ENCODE results near the gene IER5. TPM values are rescaled to one million over a fixed set of nuclear protein-coding genes. Genes with fewer than 3 reads are reported as not detected.

Gene IER5
- total RNA-seq, 1 experiment from 2014 or later: 20.4 TPM

DNA sequence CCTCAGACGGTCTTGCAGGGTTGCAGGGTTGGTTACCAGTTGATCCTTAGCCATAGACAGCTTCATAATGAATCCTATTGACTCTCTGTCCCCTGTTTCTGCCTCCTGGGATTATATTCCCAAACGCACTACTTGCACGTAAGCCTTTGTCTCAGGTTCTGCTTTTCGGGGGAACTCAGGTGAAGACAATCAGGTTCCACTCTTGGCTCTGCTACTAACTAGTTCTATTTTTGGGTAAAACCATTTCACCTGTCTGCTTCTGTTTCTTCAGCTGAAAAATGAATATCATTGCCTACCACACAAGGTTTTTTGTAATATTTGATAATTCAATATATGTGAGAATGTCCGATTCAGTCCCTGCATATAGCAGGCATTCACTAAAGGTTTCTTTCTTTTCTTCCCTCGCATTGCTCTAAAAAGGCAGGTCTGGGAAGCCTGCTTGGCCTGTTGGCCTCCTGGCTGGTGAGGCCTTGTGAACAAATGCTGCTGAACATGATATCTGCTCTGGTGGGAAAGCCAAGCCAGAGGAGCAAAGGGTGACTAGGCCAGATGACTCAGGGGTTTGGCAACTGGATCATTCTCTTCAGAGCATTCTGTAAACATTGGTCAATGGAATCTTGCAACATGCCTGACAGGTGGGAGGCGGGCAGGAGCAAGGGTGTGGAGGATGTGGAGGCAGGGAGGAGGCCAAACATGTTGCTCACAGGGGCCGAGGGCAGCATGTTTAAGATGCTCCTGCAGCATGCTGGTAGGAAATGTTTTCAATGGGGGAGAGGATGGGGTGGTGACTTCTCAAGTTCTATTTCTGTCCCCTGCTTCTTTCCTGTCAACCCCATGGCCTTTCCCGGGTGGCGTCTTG lies 23.8 kb downstream of the IER5 start:
- ChIA-PET POLR2A (no interaction called here), CTCF (no interaction called here)
- H3K27me3 ChIP-seq (ENCODE audit: control insufficient read depth, insufficient read depth, low read length): no peaks in the 10 kb centered on the region
- DNase-seq (ENCODE audit: low read depth, low spot score) (peak; percentile 97), ATAC-seq (peak; percentile 89)
- no peaks in the 10 kb centered on the region for H3K9me3 ChIP-seq (ENCODE audit: control insufficient read depth, insufficient read depth, low read depth, low read length)
- in situ Hi-C loops (cut with HindIII; ENCODE audit: low pct_unique_long_range_greater_than_20kb, low sequenced_read_pairs) (no loop called here), intact Hi-C loops (cut with micrococcal nuclease; ENCODE audit: unreplicated experiment) (no loop called here)
- H3K27ac ChIP-seq (ENCODE audit: low read length): peak overlapping the region; percentile 78
- peaks cover 55% of the 10 kb centered on the region for H3K4me1 ChIP-seq (ENCODE audit: control insufficient read depth, insufficient read depth, low read length)
- TF ChIP-seq POLR2AphosphoS5 (IDR thresholded peaks at IDR 0.05; ENCODE audit: low read depth, low read length): peak; percentile 80; the same call in 1 of the 2 replicates
- peak; percentile 70; the same call in 1 of the 2 replicates for TF ChIP-seq SIN3A (IDR thresholded peaks at IDR 0.05; ENCODE audit: borderline replicate concordance, insufficient read depth, low read depth, low read length)
- TF ChIP-seq, protein P1, sequence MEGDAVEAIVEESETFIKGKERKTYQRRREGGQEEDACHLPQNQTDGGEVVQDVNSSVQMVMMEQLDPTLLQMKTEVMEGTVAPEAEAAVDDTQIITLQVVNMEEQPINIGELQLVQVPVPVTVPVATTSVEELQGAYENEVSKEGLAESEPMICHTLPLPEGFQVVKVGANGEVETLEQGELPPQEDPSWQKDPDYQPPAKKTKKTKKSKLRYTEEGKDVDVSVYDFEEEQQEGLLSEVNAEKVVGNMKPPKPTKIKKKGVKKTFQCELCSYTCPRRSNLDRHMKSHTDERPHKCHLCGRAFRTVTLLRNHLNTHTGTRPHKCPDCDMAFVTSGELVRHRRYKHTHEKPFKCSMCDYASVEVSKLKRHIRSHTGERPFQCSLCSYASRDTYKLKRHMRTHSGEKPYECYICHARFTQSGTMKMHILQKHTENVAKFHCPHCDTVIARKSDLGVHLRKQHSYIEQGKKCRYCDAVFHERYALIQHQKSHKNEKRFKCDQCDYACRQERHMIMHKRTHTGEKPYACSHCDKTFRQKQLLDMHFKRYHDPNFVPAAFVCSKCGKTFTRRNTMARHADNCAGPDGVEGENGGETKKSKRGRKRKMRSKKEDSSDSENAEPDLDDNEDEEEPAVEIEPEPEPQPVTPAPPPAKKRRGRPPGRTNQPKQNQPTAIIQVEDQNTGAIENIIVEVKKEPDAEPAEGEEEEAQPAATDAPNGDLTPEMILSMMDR (IDR thresholded peaks at IDR 0.05): no peak
- BruUV-seq (replicated peaks): no TSS peak
- no peak overlapping the region for H3K4me3 ChIP-seq (ENCODE audit: low read depth in 2 of 2, low read length in 2 of 2)
- no peaks in the 10 kb centered on the region for H3K36me3 ChIP-seq (ENCODE audit: control insufficient read depth, insufficient read depth, low read length)

DNA sequence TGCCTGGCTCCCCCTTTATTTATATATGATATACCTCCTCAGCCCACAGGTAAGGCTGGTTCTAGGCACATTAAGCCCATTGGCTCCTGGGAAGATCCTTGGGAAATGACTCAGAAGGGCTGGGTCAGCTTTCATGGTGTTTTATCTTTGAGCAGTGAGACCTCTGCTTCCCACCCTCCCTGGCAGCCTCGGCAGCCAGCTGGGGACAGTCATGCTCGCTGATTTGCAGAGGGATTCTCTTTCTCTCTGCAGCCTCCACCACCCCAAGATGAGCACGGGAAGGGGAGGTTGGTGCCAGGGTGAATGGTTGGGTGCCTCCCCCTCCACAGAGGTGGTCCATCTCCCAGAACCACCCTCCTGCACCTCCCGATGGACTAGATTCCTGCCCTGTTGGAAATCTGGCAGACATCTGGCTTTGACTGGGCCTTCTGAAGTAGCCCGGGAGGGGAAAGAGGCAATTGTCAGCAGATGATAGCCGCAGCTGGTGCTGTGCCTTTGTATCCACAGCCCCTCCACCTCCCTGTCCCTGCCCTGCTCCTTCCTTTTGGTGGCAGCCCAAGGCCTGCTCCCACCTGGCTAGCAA lies 24.6 kb downstream of the IER5 start:
- Histone ChIP-seq H3K4me1 (ENCODE audit: control insufficient read depth, insufficient read depth, low read length) (peaks cover 58% of the 10 kb centered on the region), H3K9me3 (ENCODE audit: control insufficient read depth, insufficient read depth, low read depth, low read length) (no peaks in the 10 kb centered on the region), H3K36me3 (ENCODE audit: control insufficient read depth, insufficient read depth, low read length) (no peaks in the 10 kb centered on the region), H3K27ac (ENCODE audit: low read length) (peak overlapping the region; percentile 78), H3K4me3 (ENCODE audit: low read depth in 2 of 2, low read length in 2 of 2) (0 out of 4 replicates have a peak overlapping the region, but pooled peaks of 1 of the 2 experiments have one; percentile 2), H3K27me3 (ENCODE audit: control insufficient read depth, insufficient read depth, low read length) (no peaks in the 10 kb centered on the region)
- no TSS peak for BruUV-seq (replicated peaks)
- in situ Hi-C loops (cut with HindIII; ENCODE audit: low pct_unique_long_range_greater_than_20kb, low sequenced_read_pairs): no loop called here
- ChIA-PET POLR2A (no interaction called here), CTCF (no interaction called here)
- no peak for DNase-seq (ENCODE audit: low read depth, low spot score)
- intact Hi-C loops (cut with micrococcal nuclease; ENCODE audit: unreplicated experiment): no loop called here
- peak; percentile 29 for ATAC-seq
- no peak for TF ChIP-seq POLR2AphosphoS5 (IDR thresholded peaks at IDR 0.05; ENCODE audit: low read depth, low read length)
- TF ChIP-seq SIN3A (IDR thresholded peaks at IDR 0.05; ENCODE audit: borderline replicate concordance, insufficient read depth, low read depth, low read length): no peak
- no peak for TF ChIP-seq TCF7L2 (IDR thresholded peaks at IDR 0.05; ENCODE audit: low read depth, low read length)
- TF ChIP-seq, protein P2, sequence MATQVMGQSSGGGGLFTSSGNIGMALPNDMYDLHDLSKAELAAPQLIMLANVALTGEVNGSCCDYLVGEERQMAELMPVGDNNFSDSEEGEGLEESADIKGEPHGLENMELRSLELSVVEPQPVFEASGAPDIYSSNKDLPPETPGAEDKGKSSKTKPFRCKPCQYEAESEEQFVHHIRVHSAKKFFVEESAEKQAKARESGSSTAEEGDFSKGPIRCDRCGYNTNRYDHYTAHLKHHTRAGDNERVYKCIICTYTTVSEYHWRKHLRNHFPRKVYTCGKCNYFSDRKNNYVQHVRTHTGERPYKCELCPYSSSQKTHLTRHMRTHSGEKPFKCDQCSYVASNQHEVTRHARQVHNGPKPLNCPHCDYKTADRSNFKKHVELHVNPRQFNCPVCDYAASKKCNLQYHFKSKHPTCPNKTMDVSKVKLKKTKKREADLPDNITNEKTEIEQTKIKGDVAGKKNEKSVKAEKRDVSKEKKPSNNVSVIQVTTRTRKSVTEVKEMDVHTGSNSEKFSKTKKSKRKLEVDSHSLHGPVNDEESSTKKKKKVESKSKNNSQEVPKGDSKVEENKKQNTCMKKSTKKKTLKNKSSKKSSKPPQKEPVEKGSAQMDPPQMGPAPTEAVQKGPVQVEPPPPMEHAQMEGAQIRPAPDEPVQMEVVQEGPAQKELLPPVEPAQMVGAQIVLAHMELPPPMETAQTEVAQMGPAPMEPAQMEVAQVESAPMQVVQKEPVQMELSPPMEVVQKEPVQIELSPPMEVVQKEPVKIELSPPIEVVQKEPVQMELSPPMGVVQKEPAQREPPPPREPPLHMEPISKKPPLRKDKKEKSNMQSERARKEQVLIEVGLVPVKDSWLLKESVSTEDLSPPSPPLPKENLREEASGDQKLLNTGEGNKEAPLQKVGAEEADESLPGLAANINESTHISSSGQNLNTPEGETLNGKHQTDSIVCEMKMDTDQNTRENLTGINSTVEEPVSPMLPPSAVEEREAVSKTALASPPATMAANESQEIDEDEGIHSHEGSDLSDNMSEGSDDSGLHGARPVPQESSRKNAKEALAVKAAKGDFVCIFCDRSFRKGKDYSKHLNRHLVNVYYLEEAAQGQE (IDR thresholded peaks at IDR 0.05; ENCODE audit: insufficient read depth in 1 of 2, low read depth in 2 of 2, low read length in 1 of 2): no peak
- TF ChIP-seq, protein P1 (IDR thresholded peaks at IDR 0.05): no peak
